MCF 10A (cell line): ENCODE results near the gene GPR61. TPM values are rescaled to one million over a fixed set of nuclear protein-coding genes. Genes with fewer than 3 reads are reported as not detected.
A peak's percentile ranks its signal among the peaks of the same experiment; 100 is the strongest.

Experiments used
- BruUV-seq: library from RNA; stranded (reverse); fragments of 400-500 nt; replicated peaks from 2 replicates; lab custom pipeline; 2021; lab: Mats Ljungman, UMichigan
- CTCF ChIA-PET: fragments of 300-600 bp; sonication (Branson Sonifier 250); formaldehyde crosslinking; extraction: SDS; loops from one replicate; lab custom pipeline; 2021; ENCODE audit warnings: antibody characterized with exemption, inconsistent platforms; lab: Yijun Ruan, JAX
- POLR2A ChIA-PET: fragments of 300-600, 350-650 bp; sonication (Branson Sonifier 250); formaldehyde crosslinking; extraction: SDS; loops from one replicate; lab custom pipeline; 2020; ENCODE audit warnings: antibody characterized with exemption, inconsistent platforms; lab: Yijun Ruan, JAX
- DNase-seq: peaks from one replicate; pipeline ENCODE4 v3.0.0-alpha.2; 2018; ENCODE audit not compliant: unreplicated experiment
- H3K27ac Mint-ChIP-seq: one replicate; pipeline ENCODE4 v1.8.0; 2022; ENCODE audit warnings: mild to moderate bottlenecking, low read depth, mixed read lengths; ENCODE audit not compliant: unreplicated experiment
- H3K27me3 Mint-ChIP-seq: one replicate; pipeline ENCODE4 v1.8.0; 2022; ENCODE audit warnings: mixed read lengths; ENCODE audit not compliant: insufficient read depth, unreplicated experiment
- H3K36me3 Mint-ChIP-seq: one replicate; pipeline ENCODE4 v1.8.0; 2022; ENCODE audit warnings: mild to moderate bottlenecking, moderate library complexity, mixed read lengths; ENCODE audit not compliant: insufficient read depth, unreplicated experiment
- H3K4me1 Mint-ChIP-seq: one replicate; pipeline ENCODE4 v1.8.0; 2022; ENCODE audit warnings: mixed read lengths; ENCODE audit not compliant: insufficient read depth, unreplicated experiment
- H3K4me3 Mint-ChIP-seq: one replicate; pipeline ENCODE4 v1.8.0; 2022; ENCODE audit warnings: mild to moderate bottlenecking, moderate library complexity, mixed read lengths; ENCODE audit not compliant: unreplicated experiment
- H3K9me3 Mint-ChIP-seq: one replicate; pipeline ENCODE4 v1.8.0; 2022; ENCODE audit warnings: mixed read lengths; ENCODE audit not compliant: unreplicated experiment
- intact Hi-C: fragments of 100-400 bp; cut with micrococcal nuclease; formaldehyde crosslinking; loops from 2 replicates; pipeline ENCODE4 v1.14.1; 2022
- total RNA-seq: library from RNA; stranded (reverse); gene quantifications from 2 replicates; pipeline ENCODE4 v1.2.3, GENCODE V29; 2022
- TF ChIP-seq, protein P1 (sequence below): fragments of 200-600 bp; IDR thresholded peaks from one replicate; pipeline ENCODE4 v1.8.0; 2022; ENCODE audit warnings: antibody characterized with exemption, mild to moderate bottlenecking; ENCODE audit not compliant: unreplicated experiment

The GPR61 gene
- total RNA-seq, 1 experiment from 2014 or later, result not detected

DNA sequence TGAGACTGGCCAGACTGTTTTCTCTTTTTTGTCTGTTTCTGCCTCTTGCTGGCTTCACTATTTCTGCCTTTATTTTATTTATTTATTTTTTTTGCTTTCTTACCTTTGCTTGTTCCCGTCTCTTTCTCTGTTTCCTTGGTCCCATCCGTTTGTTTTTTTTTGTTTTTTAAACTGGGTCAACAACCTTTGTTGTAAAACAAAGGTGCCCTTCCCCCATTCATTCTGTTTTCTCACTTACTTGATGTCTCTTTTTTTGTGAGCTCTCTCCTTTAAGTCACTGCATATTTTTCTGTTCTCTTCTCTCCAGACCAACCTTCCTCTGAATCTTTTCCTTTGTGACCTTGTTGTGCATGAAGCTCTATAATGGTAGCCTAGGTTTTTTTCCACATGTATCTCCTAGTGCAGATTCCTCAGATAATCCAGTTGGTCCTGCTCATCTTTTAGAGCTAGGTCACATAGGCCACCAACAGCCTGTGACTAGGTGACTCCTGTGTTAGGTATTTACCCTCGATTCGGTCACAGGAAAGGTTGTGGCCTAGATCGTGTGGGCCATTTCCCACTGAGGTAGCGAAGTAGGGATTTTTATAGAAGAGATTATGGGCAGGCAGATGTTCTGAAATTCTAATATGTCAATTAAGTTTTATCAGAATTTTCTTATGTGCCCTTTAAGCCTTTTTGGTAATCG lies 24.7 kb downstream of the GPR61 start:
- TF ChIP-seq, protein P1, sequence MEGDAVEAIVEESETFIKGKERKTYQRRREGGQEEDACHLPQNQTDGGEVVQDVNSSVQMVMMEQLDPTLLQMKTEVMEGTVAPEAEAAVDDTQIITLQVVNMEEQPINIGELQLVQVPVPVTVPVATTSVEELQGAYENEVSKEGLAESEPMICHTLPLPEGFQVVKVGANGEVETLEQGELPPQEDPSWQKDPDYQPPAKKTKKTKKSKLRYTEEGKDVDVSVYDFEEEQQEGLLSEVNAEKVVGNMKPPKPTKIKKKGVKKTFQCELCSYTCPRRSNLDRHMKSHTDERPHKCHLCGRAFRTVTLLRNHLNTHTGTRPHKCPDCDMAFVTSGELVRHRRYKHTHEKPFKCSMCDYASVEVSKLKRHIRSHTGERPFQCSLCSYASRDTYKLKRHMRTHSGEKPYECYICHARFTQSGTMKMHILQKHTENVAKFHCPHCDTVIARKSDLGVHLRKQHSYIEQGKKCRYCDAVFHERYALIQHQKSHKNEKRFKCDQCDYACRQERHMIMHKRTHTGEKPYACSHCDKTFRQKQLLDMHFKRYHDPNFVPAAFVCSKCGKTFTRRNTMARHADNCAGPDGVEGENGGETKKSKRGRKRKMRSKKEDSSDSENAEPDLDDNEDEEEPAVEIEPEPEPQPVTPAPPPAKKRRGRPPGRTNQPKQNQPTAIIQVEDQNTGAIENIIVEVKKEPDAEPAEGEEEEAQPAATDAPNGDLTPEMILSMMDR, result no peak
- BruUV-seq, result no TSS peak
- Mint-ChIP-seq H3K27me3 (no peaks in the 10 kb centered on the region), H3K9me3 (no peaks in the 10 kb centered on the region), H3K27ac (peak overlapping the region; percentile 74), H3K4me3 (no peak overlapping the region), H3K36me3 (peaks cover 9% of the 10 kb centered on the region), H3K4me1 (peaks cover 27% of the 10 kb centered on the region)
- intact Hi-C loops, result no loop called here
- ChIA-PET POLR2A (interaction anchor here (1.3 to 2.4 kb wide), 2 partner anchors 15 to 42 kb away, joined by 4 to 15 read pairs; partner anchors contain the start of gene GNAI3), CTCF (interaction anchor here (0.6 to 1.7 kb wide), 10 partner anchors 15 to 1364 kb away, joined by 3 to 6 read pairs (median 4); partner anchors contain the start of genes AHCYL1 and GNAI3)
- no peak for DNase-seq

DNA sequence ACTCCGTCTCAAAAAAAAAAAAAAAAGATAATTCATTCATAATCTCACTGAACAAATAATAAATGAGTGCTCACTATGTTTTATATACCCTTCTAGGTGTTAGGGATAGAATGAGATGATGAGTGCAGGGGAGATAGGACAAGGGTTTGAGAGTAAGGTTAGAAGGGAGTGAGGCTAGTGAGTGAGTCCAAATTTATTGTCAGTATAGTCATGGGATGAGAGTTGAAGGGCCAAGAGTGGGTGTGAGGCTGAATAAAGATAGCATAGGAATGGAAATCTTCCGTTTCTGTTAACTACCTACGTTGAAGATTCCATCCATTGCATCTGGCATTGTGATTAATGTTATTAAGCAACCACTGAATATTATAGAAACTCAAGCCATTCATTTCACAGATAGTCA lies 25.6 kb downstream of the GPR61 start:
- Mint-ChIP-seq H3K4me3 (no peak overlapping the region), H3K27ac (peak overlapping the region; percentile 40), H3K36me3 (peaks cover 9% of the 10 kb centered on the region), H3K27me3 (no peaks in the 10 kb centered on the region), H3K9me3 (no peaks in the 10 kb centered on the region), H3K4me1 (peaks cover 22% of the 10 kb centered on the region)
- POLR2A ChIA-PET, result interaction anchor here (1.3 to 2.7 kb wide), 2 partner anchors 16 to 41 kb away, joined by 4 to 20 read pairs; partner anchors contain the start of gene GNAI3
- CTCF ChIA-PET, result interaction anchor here (0.9 to 1.7 kb wide), 6 partner anchors 16 to 419 kb away, joined by 3 to 6 read pairs (median 5); partner anchors contain the start of genes AHCYL1 and GNAI3
- DNase-seq, result no peak
- no TSS peak for BruUV-seq
- TF ChIP-seq, protein P1, result no peak
- intact Hi-C loops, result no loop called here

DNA sequence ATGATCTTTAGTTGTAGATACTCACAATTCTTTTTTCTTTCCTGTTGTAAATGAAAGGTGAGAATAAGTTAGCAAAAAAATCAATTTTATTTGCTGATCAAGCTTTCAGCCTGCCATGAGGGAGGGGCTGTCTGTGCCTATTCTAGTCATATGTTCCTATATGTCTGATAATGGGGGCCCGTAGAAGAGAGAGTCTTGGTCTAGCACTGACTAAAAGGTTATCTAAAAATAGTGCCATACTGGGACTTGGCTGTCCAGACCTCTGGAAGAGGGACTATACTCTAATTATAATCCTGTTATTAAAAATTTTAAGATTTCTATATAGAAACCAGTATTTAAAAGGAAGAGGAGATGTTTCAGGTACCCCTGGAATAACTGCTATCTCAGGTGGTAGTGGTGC lies 27.3 kb downstream of the GPR61 start:
- CTCF ChIA-PET, result no interaction called here
- POLR2A ChIA-PET, result interaction anchor here (0.7 to 2.7 kb wide), 3 partner anchors 8 to 203 kb away, joined by 3 to 20 read pairs (median 3); partner anchors contain the start of gene GNAI3
- TF ChIP-seq, protein P1, result no peak
- peaks cover 14% of the 10 kb centered on the region for H3K4me1 Mint-ChIP-seq
- no peak overlapping the region for H3K4me3 Mint-ChIP-seq
- no peak overlapping the region for H3K27ac Mint-ChIP-seq
- peaks cover 9% of the 10 kb centered on the region for H3K36me3 Mint-ChIP-seq
- intact Hi-C loops, result no loop called here
- no peaks in the 10 kb centered on the region for H3K9me3 Mint-ChIP-seq
- BruUV-seq, result no TSS peak
- no peaks in the 10 kb centered on the region for H3K27me3 Mint-ChIP-seq
- no peak for DNase-seq

DNA sequence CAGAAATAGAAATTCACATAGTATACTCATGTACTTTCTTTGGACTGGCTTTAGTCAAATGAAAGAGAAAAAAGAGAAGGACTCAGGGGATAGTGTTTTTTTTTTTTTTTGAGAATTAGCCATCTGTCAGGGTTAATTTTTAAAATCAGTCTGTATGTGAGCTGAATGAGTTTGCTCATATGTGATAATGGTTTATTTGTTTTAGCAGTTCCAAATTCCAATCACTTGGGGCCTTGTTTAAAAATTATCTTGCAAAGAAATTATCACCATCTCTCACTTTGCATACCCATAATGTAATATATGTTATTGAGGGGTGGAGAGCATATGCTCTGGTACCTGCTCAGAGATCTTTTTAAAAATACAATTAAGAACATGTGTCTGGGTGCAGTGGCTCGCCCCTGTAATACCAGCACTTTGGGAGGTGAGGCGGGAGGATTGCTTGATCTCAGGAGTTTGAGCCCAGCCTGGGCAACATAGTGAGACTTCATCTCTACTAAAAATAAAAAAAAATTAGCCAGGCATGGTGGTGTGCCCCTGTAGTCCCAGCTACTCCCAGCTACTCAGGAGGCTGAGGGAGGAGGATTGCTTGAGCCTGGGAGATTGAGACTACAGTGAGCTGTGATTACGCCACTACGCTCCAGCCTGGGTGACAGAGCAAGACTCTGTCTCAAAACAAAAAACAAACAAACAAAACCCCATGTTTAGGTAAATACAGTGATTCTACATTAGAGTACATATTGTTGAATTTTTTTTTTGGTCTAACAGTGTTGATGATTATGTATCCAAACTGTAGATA lies 28.4 kb downstream of the GPR61 start:
- BruUV-seq, result no TSS peak
- H3K9me3 Mint-ChIP-seq, result no peaks in the 10 kb centered on the region
- POLR2A ChIA-PET, result interaction anchor here (0.9 to 2.7 kb wide), 3 partner anchors 8 to 19 kb away, joined by 3 to 20 read pairs (median 3); partner anchors contain the start of gene GNAI3
- intact Hi-C loops, result no loop called here
- peaks cover 9% of the 10 kb centered on the region for H3K36me3 Mint-ChIP-seq
- no peak for DNase-seq
- no peaks in the 10 kb centered on the region for H3K27me3 Mint-ChIP-seq
- H3K27ac Mint-ChIP-seq, result no peak overlapping the region
- TF ChIP-seq, protein P1, result no peak
- peaks cover 21% of the 10 kb centered on the region for H3K4me1 Mint-ChIP-seq
- H3K4me3 Mint-ChIP-seq, result no peak overlapping the region
- CTCF ChIA-PET, result interaction anchor here (0.6 to 0.9 kb wide), 2 partner anchors 19 to 45 kb away, joined by 3 read pairs; no protein-coding TSS in a partner anchor
